Nephron (organoid): ENCODE results near the gene ECEL1.

Experiments used
- H3K27ac Mint-ChIP-seq, 3 experiments: 2 replicates each; pipeline ENCODE4 v1.8.0; 2020; ENCODE audit warnings: mixed read lengths in 3 of 3, mild to moderate bottlenecking in 2 of 3, moderate library complexity in 1 of 3
- H3K27me3 Mint-ChIP-seq: 2 replicates; pipeline ENCODE4 v1.8.0; 2021; ENCODE audit warnings: low read depth, mild to moderate bottlenecking, moderate library complexity, mixed read lengths
- H3K36me3 Mint-ChIP-seq: 2 replicates; pipeline ENCODE4 v1.8.0; 2020; ENCODE audit warnings: low read depth, mixed read lengths
- H3K4me1 Mint-ChIP-seq: 2 replicates; pipeline ENCODE4 v1.8.0; 2020; ENCODE audit warnings: mixed read lengths
- H3K4me3 Mint-ChIP-seq, 3 experiments: 2 replicates each; pipeline ENCODE4 v1.8.0; 2020; ENCODE audit warnings: mild to moderate bottlenecking in 3 of 3, mixed read lengths in 3 of 3, moderate library complexity in 2 of 3
- H3K9me3 Mint-ChIP-seq: 2 replicates; pipeline ENCODE4 v1.8.0; 2020; ENCODE audit warnings: mixed read lengths
- CTCF ChIP-seq, 3 experiments: fragments of 200-600 bp; sonication (generic); IDR thresholded peaks; one replicate each; pipeline ENCODE4 v1.5.0; 2021; ENCODE audit warnings: antibody characterized with exemption in 3 of 3; ENCODE audit not compliant: unreplicated experiment in 3 of 3

Gene ECEL1

GRCh38 chr2:232458051-232458660, 29.5 kb downstream of the ECEL1 start:
- H3K36me3 Mint-ChIP-seq: no peaks in the 10 kb centered on the region
- H3K9me3 Mint-ChIP-seq: no peaks in the 10 kb centered on the region
- H3K4me1 Mint-ChIP-seq: peaks cover 7% of the 10 kb centered on the region
- no peak overlapping the region for H3K4me3 Mint-ChIP-seq
- H3K27me3 Mint-ChIP-seq: peaks cover 30% of the 10 kb centered on the region
- TF ChIP-seq CTCF (IDR thresholded peaks at IDR 0.05; ENCODE audit: unreplicated experiment in 3 of 3): no peak
- no peak overlapping the region for H3K27ac Mint-ChIP-seq

GRCh38 chr2:232457121-232458011, 30.3 kb downstream of the ECEL1 start:
- no peaks in the 10 kb centered on the region for H3K36me3 Mint-ChIP-seq
- peaks cover under 1% of the 10 kb centered on the region for H3K4me1 Mint-ChIP-seq

GRCh38 chr2:232456296-232457120, 31.1 kb downstream of the ECEL1 start:
- Mint-ChIP-seq H3K9me3 (no peaks in the 10 kb centered on the region), H3K4me1 (no peaks in the 10 kb centered on the region), H3K4me3 (no peak overlapping the region), H3K27me3 (peaks cover 33% of the 10 kb centered on the region), H3K27ac (no peak overlapping the region), H3K36me3 (no peaks in the 10 kb centered on the region)
- no peak for TF ChIP-seq CTCF (IDR thresholded peaks at IDR 0.05; ENCODE audit: unreplicated experiment in 3 of 3)

More at GRCh38 chr2:232457121-232458011, 30.3 kb downstream of the ECEL1 start:
- TF ChIP-seq CTCF (IDR thresholded peaks at IDR 0.05; ENCODE audit: unreplicated experiment in 3 of 3): no peak
- Mint-ChIP-seq H3K27me3 (peaks cover 33% of the 10 kb centered on the region), H3K27ac (no peak overlapping the region), H3K4me3 (no peak overlapping the region), H3K9me3 (no peaks in the 10 kb centered on the region)

GRCh38 chr2:232455426-232456255, 32.0 kb downstream of the ECEL1 start, which contains the start of gene ALPI:
Gene ALPI, plus strand, starts transcription at chr2:232456153. Its CDS starts 47 bp downstream, at chr2:232456200.
- Mint-ChIP-seq H3K27me3 (peaks cover 29% of the 10 kb centered on the region), H3K27ac (no peak within 1 kb of the TSS)

More at GRCh38 chr2:232455426-232456255, 32.0 kb downstream of the ECEL1 start, which contains the start of gene ALPI:
- TF ChIP-seq CTCF (IDR thresholded peaks at IDR 0.05; ENCODE audit: unreplicated experiment in 3 of 3): no peak
- Mint-ChIP-seq H3K9me3 (no peaks in the 10 kb centered on the region), H3K4me1 (no peaks in the 10 kb centered on the region), H3K4me3 (no peak within 1 kb of the TSS), H3K36me3 (no peaks in the 10 kb centered on the region)
